Suprapubic skin (tissue), 4 donors: ENCODE results near the gene TK2. TPM values are rescaled to one million over a fixed set of nuclear protein-coding genes. Genes with fewer than 3 reads are reported as not detected.

Source experiments
- DNase-seq, 2 donors: peaks; one replicate each; pipeline ENCODE4 v3.0.0-alpha.2; 2019; ENCODE audit warnings: low spot score in 2 of 2
- H3K27ac ChIP-seq: fragments of 200-600 bp; sonication (generic); one replicate; pipeline ENCODE4 v1.5.1; 2019
- H3K27me3 ChIP-seq: fragments of 200-600 bp; sonication (generic); one replicate; pipeline ENCODE4 v1.5.1; 2019
- H3K36me3 ChIP-seq: fragments of 200-600 bp; sonication (generic); one replicate; pipeline ENCODE4 v1.5.1; 2019
- H3K4me1 ChIP-seq: fragments of 200-600 bp; sonication (generic); one replicate; pipeline ENCODE4 v1.5.1; 2019
- H3K4me3 ChIP-seq: fragments of 200-600 bp; sonication (generic); one replicate; pipeline ENCODE4 v1.5.1; 2019; ENCODE audit warnings: mild to moderate bottlenecking
- H3K9me3 ChIP-seq: fragments of 200-600 bp; sonication (generic); one replicate; pipeline ENCODE4 v1.5.1; 2019
- EP300 ChIP-seq: sonication (generic); formaldehyde crosslinking; IDR thresholded peaks from one replicate; pipeline ENCODE4 v1.6.1; 2017; ENCODE audit warnings: antibody characterized with exemption
- POLR2A ChIP-seq, 2 donors: fragments of 450-650 bp; IDR thresholded peaks; one replicate each; pipeline ENCODE4 v1.6.1; 2017; ENCODE audit warnings: antibody characterized with exemption in 2 of 2, mild to moderate bottlenecking in 2 of 2, moderate library complexity in 2 of 2
- POLR2AphosphoS5 ChIP-seq, 3 donors: sonication (generic); formaldehyde crosslinking; IDR thresholded peaks; one replicate each; pipeline ENCODE4 v1.6.1; 2017; ENCODE audit warnings: antibody characterized with exemption in 3 of 3
- WGBS: methylation state at CpG from one replicate; pipeline ENCODE4 v1.1.5; 2018; 5-methylcytosine and 5-hydroxymethylcytosine counted together
- total RNA-seq, 4 donors: library from RNA; depleted of rRNA; stranded (reverse); fragments of >200 nt; gene quantifications; one replicate each; pipeline ENCODE4 v1.1.0, GENCODE V29; 2016
- TF ChIP-seq, protein P1 (sequence below), 2 donors: fragments of 200-600 bp in 1 of 2; fragments of 450-650 bp in 1 of 2; sonication (generic) in 1 of 2; IDR thresholded peaks; one replicate each; pipeline ENCODE4 v1.5.1; 2016 to 2019; ENCODE audit warnings: antibody characterized with exemption in 2 of 2, mild to moderate bottlenecking in 1 of 2, moderate library complexity in 1 of 2

Gene TK2
- total RNA-seq, 4 donors from 2014 or later: 13.6 to 27.0 (median 19.7) TPM

DNA sequence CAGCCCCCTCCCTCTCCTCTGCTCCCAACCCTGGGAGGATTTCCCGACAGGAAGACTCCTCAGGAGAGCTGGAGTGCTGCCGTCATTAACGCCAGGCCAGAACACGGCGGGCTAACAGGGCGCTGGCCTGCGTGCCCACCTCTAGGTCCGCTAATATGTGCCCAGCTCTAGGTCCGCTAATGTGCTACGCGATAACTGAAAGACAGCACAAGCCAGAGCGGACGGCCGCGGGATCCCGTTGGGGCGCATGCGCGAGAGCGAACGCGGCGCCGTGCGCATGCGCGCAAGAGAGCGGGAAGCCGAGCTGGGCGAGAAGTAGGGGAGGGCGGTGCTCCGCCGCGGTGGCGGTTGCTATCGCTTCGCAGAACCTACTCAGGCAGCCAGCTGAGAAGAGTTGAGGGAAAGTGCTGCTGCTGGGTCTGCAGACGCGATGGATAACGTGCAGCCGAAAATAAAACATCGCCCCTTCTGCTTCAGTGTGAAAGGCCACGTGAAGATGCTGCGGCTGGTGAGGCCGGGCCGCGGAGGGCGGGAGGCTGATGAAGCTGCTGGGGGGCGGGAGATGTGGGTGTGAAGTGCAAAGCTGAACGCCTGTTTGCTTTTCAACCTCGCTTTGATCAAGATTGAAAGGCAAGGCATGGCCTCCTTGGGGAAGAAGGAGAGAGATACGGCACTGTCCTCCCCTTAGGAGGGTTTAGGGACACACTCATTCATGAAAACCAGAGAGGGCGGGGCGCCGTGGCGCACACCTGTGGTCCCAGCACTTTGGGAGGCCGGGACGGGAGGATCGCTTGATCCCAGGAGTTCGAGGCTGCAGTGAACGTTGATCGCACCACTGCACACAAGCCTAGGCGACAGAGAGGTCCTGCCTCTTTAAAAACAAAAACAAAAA is 2.6 kb upstream of the TK2 start, which contains the start of gene CKLF:
Gene CKLF, plus strand, starts transcription at position 291 of the 892 bp plus-strand sequence. Its CDS starts 140 bp downstream, at position 431.
- Histone ChIP-seq H3K27me3 (no peaks in the 10 kb centered on the region), H3K27ac (peak within 1 kb of the TSS; percentile 88), H3K4me3 (peak within 1 kb of the TSS; percentile 56), H3K4me1 (peaks cover 61% of the 10 kb centered on the region), H3K36me3 (peaks cover 3% of the 10 kb centered on the region), H3K9me3 (no peaks in the 10 kb centered on the region)
- peak; percentile 89 to 96 for DNase-seq
- 8% methylated on average over 40 of the region's 63 CpGs for WGBS
- TF ChIP-seq POLR2AphosphoS5 (IDR thresholded peaks at IDR 0.05) (peak in 2 of 3 donors; percentile 22 to 51), EP300 (no peak), POLR2A (IDR thresholded peaks at IDR 0.05) (peak in 1 of 2 donors; percentile 65)

DNA sequence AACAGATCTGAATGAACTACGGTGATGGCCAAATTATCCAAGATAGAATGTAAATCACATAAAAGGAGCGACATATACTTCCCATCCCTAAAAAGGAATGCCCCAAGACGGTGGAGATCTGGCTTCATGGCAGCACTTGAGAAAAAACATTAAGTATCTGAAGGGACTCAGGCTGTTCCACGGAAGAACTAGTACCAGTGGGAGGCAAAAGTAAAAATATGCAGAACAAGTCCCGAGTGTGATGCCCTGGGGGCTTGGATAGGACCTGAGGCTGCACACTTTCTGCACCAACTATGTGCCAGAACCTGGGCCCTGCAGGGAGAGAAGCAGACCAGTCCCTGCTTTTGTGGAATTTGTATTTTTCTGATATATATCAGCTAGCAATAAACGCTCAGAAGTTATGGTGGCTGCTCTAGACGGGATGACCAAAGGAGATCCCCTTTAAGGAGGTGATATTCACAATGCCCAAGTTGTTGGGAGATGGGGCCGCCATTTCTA is 1.9 kb upstream of the TK2 start:
- peaks cover 62% of the 10 kb centered on the region for H3K4me1 ChIP-seq
- TF ChIP-seq POLR2A (IDR thresholded peaks at IDR 0.05): no peak
- no peak for TF ChIP-seq POLR2AphosphoS5 (IDR thresholded peaks at IDR 0.05)
- TF ChIP-seq EP300: no peak
- TF ChIP-seq, protein P1, sequence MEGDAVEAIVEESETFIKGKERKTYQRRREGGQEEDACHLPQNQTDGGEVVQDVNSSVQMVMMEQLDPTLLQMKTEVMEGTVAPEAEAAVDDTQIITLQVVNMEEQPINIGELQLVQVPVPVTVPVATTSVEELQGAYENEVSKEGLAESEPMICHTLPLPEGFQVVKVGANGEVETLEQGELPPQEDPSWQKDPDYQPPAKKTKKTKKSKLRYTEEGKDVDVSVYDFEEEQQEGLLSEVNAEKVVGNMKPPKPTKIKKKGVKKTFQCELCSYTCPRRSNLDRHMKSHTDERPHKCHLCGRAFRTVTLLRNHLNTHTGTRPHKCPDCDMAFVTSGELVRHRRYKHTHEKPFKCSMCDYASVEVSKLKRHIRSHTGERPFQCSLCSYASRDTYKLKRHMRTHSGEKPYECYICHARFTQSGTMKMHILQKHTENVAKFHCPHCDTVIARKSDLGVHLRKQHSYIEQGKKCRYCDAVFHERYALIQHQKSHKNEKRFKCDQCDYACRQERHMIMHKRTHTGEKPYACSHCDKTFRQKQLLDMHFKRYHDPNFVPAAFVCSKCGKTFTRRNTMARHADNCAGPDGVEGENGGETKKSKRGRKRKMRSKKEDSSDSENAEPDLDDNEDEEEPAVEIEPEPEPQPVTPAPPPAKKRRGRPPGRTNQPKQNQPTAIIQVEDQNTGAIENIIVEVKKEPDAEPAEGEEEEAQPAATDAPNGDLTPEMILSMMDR (IDR thresholded peaks at IDR 0.05): no peak

DNA sequence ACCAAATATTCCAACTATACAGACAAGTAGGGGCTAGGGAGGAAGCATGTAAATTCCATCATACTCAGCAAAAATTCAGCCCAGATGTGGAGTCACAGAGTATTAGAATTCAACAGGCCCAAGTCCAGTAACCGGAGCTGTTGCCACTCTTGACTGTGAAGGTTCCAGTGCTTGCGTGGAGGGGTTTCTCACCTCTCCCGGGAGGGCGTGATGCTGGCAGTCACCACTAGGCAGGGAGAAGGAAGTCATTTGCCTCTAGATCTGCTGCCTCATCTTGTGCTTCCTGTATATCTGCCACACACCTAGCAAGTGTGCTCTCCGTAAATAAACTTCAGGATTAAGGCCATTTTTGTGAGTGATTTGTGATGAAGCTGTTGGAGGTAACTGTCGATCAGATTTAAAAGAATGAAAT is 1.4 kb upstream of the TK2 start:
- H3K4me1 ChIP-seq: peaks cover 62% of the 10 kb centered on the region
- no peaks in the 10 kb centered on the region for H3K36me3 ChIP-seq
- no peaks in the 10 kb centered on the region for H3K27me3 ChIP-seq
- 25% methylated on average over 6 of the region's 6 CpGs for WGBS
- H3K4me3 ChIP-seq: peak overlapping the region; percentile 56
- TF ChIP-seq, protein P1 (IDR thresholded peaks at IDR 0.05): peak in 1 of 2 donors; percentile 15
- TF ChIP-seq EP300: no peak
- TF ChIP-seq POLR2AphosphoS5 (IDR thresholded peaks at IDR 0.05): no peak
- TF ChIP-seq POLR2A (IDR thresholded peaks at IDR 0.05): no peak
- peak overlapping the region; percentile 88 for H3K27ac ChIP-seq
- H3K9me3 ChIP-seq: no peaks in the 10 kb centered on the region
- no peak for DNase-seq

More for the DNA sequence above, 1.9 kb upstream of the TK2 start:
- no peaks in the 10 kb centered on the region for H3K36me3 ChIP-seq
- H3K27ac ChIP-seq: peak overlapping the region; percentile 88
- H3K9me3 ChIP-seq: no peaks in the 10 kb centered on the region
- WGBS: 21% methylated on average over 8 of the region's 8 CpGs
- no peak for DNase-seq
- H3K4me3 ChIP-seq: peak overlapping the region; percentile 56
- no peaks in the 10 kb centered on the region for H3K27me3 ChIP-seq

DNA sequence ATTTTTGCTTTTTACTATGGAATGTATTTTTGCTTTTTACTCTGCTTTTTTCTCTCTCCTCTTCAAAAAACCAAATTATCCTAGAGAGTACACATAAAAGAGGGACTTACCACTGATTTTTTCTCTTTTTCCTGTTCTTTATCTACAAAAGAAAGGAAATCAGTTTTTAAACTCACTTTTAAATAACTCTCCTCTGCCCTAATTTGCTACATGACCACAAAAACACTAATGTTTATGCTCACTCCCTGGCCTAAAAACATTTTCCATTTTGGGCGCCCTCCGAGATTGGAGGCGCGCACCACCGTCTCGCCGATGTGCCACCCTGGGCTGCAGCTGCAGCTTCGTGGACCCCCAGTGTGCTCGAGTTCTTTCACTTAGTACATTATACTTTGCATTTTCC is 1.1 kb downstream of the TK2 start:
- H3K36me3 ChIP-seq: peaks cover 9% of the 10 kb centered on the region
- peak overlapping the region; percentile 71 for H3K4me3 ChIP-seq
- DNase-seq: peak in 1 of 2 donors; percentile 55
- no peaks in the 10 kb centered on the region for H3K9me3 ChIP-seq
- peaks cover 53% of the 10 kb centered on the region for H3K4me1 ChIP-seq
- WGBS: 56% methylated on average over 9 of the region's 9 CpGs
- H3K27me3 ChIP-seq: no peaks in the 10 kb centered on the region
- peak overlapping the region; percentile 92 for H3K27ac ChIP-seq
- TF ChIP-seq POLR2A (IDR thresholded peaks at IDR 0.05): no peak
- TF ChIP-seq POLR2AphosphoS5 (IDR thresholded peaks at IDR 0.05): no peak
- TF ChIP-seq, protein P1 (IDR thresholded peaks at IDR 0.05): no peak
- TF ChIP-seq EP300: no peak

DNA sequence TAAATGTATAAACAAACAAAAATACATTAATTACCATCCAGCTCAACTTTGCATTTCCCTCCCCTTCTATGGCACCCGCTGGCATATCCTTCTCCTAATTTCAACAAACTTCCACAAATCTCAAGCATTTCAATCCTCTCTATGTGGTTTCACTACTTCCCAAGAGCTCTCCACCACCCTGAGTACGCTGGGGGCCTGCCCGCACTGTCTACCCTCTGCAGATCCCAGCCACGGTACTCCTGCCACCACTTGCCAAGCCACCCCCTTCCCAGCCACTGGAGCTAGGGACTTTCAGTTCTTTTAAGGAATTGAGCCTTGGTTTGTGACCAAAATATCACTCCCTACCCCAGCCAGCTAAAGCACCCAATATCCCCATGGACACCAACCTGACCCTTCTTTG is 1.9 kb downstream of the TK2 start:
- no peaks in the 10 kb centered on the region for H3K9me3 ChIP-seq
- H3K36me3 ChIP-seq: peaks cover 9% of the 10 kb centered on the region
- TF ChIP-seq, protein P1 (IDR thresholded peaks at IDR 0.05): no peak
- TF ChIP-seq EP300 (no peak), POLR2AphosphoS5 (IDR thresholded peaks at IDR 0.05) (no peak), POLR2A (IDR thresholded peaks at IDR 0.05) (no peak)
- H3K27ac ChIP-seq: peak overlapping the region; percentile 92
- DNase-seq: peak in 1 of 2 donors; percentile 50
- H3K27me3 ChIP-seq: no peaks in the 10 kb centered on the region
- H3K4me3 ChIP-seq: no peak overlapping the region
- 80% methylated on average over 4 of the region's 4 CpGs for WGBS
- H3K4me1 ChIP-seq: peaks cover 45% of the 10 kb centered on the region
